Upper lobe of left lung (tissue), 6 donors: ENCODE measurements around the gene AP3B2. TPM values are rescaled to one million over a fixed set of nuclear protein-coding genes. Genes with fewer than 3 reads are reported as not detected.

Experiments used
- ATAC-seq, 2 donors: fragments of 200-7000 bp; cut with Tn5 transposase; one replicate each; pipeline ENCODE4 v1.9.1; 2022; ENCODE audit warnings: mild to moderate bottlenecking in 2 of 2, moderate library complexity in 2 of 2; ENCODE audit not compliant: low FRiP score in 2 of 2
- DNase-seq, 2 donors: peaks; one replicate each; pipeline ENCODE4 v3.0.0-alpha.2; 2019 to 2020
- H3K27ac ChIP-seq, 4 donors: fragments of 200-600 bp; sonication (generic); one replicate each; pipeline ENCODE4 v1.5.1; 2016 to 2019
- H3K27me3 ChIP-seq, 4 donors: fragments of 200-600 bp; sonication (generic); one replicate each; pipeline ENCODE4 v1.5.1; 2017 to 2019
- H3K36me3 ChIP-seq, 4 donors: fragments of 200-600 bp; sonication (generic); one replicate each; pipeline ENCODE4 v1.5.1; 2016 to 2019
- H3K4me1 ChIP-seq, 4 donors: fragments of 200-600 bp; sonication (generic); one replicate each; pipeline ENCODE4 v1.5.1; 2018 to 2019
- H3K4me3 ChIP-seq, 4 donors: fragments of 200-600 bp; sonication (generic); one replicate each; pipeline ENCODE4 v1.5.1; 2017 to 2019; ENCODE audit warnings: mild to moderate bottlenecking in 2 of 4, moderate library complexity in 1 of 4
- H3K9me3 ChIP-seq, 4 donors: fragments of 200-600 bp; sonication (generic); one replicate each; pipeline ENCODE4 v1.5.1; 2018 to 2019
- EP300 ChIP-seq, 4 donors: sonication (generic); formaldehyde crosslinking; IDR thresholded peaks; one replicate each; pipeline ENCODE4 v1.5.1; 2017; ENCODE audit warnings: antibody characterized with exemption in 4 of 4, control low read depth in 2 of 4
- POLR2A ChIP-seq, 4 donors: fragments of 450-650 bp; IDR thresholded peaks; one replicate each; pipeline ENCODE4 v1.5.1; 2016 to 2017; ENCODE audit warnings: antibody characterized with exemption in 4 of 4, mild to moderate bottlenecking in 2 of 4
- POLR2AphosphoS5 ChIP-seq, 2 donors: sonication (generic); formaldehyde crosslinking; IDR thresholded peaks; one replicate each; pipeline ENCODE4 v1.5.1; 2017; ENCODE audit warnings: antibody characterized with exemption in 2 of 2
- WGBS, 2 donors: methylation state at CpG; one replicate each; pipeline ENCODE4 v1.1.5; 2017 to 2018; 5-methylcytosine and 5-hydroxymethylcytosine counted together
- total RNA-seq, 6 donors: library from RNA; depleted of rRNA in 4 of 6; stranded (reverse); fragments of >200 nt in 4 of 6; gene quantifications; one replicate each; pipeline versions ENCODE4 v1.1.0 to v1.2.1, GENCODE V29; 2016 to 2021
- TF ChIP-seq, protein P1 (sequence below), 6 experiments: fragments of 450-650 bp in 4 of 6; fragments of 200-600 bp in 2 of 6; sonication (generic) in 2 of 6; IDR thresholded peaks; one replicate each; pipeline ENCODE4 v1.5.1; 2016 to 2019; ENCODE audit warnings: antibody characterized with exemption in 6 of 6
- donor health status: DM: no; HTN: no; CAD: no; lungs with moderate emphysema.
- donor health status: DM: no; HTN: yes; CAD: no; lungs with severe emphysema.

AP3B2 gene
- total RNA-seq, 6 donors from 2014 or later: 0.39 to 25.1 (median 3.8) TPM

DNA sequence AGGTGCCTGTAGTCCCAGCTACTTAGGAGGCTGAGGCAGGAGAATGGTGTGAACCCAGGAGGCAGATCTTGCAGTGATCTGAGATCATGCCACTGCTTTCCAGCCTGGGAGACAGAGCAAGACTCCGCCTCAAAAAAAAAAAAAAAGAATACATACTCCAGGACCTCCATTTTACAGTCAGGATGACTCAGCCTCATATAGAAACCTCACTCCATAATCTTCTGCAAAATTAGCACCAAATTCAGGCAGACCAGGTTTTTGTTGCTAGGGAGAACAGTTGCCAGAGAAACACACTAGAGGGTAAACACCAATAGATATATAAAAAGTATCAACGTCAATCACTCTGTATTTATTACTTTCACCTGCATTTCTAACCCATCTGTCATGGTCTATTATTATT is 28.3 kb upstream of the AP3B2 start:
- no peak for DNase-seq
- no peak for TF ChIP-seq POLR2A (IDR thresholded peaks at IDR 0.05)
- TF ChIP-seq EP300 (IDR thresholded peaks at IDR 0.05): no peak
- TF ChIP-seq, protein P1, sequence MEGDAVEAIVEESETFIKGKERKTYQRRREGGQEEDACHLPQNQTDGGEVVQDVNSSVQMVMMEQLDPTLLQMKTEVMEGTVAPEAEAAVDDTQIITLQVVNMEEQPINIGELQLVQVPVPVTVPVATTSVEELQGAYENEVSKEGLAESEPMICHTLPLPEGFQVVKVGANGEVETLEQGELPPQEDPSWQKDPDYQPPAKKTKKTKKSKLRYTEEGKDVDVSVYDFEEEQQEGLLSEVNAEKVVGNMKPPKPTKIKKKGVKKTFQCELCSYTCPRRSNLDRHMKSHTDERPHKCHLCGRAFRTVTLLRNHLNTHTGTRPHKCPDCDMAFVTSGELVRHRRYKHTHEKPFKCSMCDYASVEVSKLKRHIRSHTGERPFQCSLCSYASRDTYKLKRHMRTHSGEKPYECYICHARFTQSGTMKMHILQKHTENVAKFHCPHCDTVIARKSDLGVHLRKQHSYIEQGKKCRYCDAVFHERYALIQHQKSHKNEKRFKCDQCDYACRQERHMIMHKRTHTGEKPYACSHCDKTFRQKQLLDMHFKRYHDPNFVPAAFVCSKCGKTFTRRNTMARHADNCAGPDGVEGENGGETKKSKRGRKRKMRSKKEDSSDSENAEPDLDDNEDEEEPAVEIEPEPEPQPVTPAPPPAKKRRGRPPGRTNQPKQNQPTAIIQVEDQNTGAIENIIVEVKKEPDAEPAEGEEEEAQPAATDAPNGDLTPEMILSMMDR (IDR thresholded peaks at IDR 0.05): no peak
- no peak for TF ChIP-seq POLR2AphosphoS5 (IDR thresholded peaks at IDR 0.05)

DNA sequence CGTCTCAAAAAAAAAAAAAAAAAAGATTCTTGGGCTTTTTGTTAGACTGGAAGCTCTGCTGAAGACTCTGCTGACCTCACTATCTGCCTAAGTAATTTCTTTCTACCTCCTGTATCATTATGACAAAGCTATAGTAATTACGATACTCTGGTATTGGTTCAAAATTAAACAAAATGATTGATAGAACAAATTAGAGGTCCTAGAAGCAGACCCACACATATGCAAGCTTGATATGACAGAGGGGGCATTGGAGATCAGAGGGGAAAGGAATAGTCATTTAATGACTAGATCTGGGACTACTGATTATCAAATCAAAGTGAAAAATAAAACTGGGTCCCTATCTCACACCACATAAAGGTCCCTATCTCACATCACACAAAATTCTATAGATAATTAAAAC is 21.9 kb upstream of the AP3B2 start:
- no peak overlapping the region for H3K27ac ChIP-seq
- H3K4me1 ChIP-seq: no peaks in the 10 kb centered on the region
- H3K9me3 ChIP-seq: no peaks in the 10 kb centered on the region
- no peak for TF ChIP-seq POLR2A (IDR thresholded peaks at IDR 0.05)
- no peak for TF ChIP-seq POLR2AphosphoS5 (IDR thresholded peaks at IDR 0.05)
- no peak for TF ChIP-seq EP300 (IDR thresholded peaks at IDR 0.05)
- WGBS, 2 donors: 77 to 79% methylated on average over 2 of the region's 2 CpGs
- H3K4me3 ChIP-seq: no peak overlapping the region
- no peak for DNase-seq
- H3K27me3 ChIP-seq: no peaks in the 10 kb centered on the region
- ATAC-seq: no peak
- H3K36me3 ChIP-seq: no peaks in the 10 kb centered on the region

More for the DNA sequence above, 28.3 kb upstream of the AP3B2 start:
- no peaks in the 10 kb centered on the region for H3K9me3 ChIP-seq
- no peaks in the 10 kb centered on the region for H3K27me3 ChIP-seq
- no peak overlapping the region for H3K27ac ChIP-seq
- no peak for ATAC-seq
- no peaks in the 10 kb centered on the region for H3K4me1 ChIP-seq
- H3K4me3 ChIP-seq: no peak overlapping the region
- H3K36me3 ChIP-seq: peaks cover 0 to 2% (median 1%) of the 10 kb centered on the region in 4 donors
- 91 to 98% methylated on average over 2 of the region's 2 CpGs for WGBS, 2 donors

DNA sequence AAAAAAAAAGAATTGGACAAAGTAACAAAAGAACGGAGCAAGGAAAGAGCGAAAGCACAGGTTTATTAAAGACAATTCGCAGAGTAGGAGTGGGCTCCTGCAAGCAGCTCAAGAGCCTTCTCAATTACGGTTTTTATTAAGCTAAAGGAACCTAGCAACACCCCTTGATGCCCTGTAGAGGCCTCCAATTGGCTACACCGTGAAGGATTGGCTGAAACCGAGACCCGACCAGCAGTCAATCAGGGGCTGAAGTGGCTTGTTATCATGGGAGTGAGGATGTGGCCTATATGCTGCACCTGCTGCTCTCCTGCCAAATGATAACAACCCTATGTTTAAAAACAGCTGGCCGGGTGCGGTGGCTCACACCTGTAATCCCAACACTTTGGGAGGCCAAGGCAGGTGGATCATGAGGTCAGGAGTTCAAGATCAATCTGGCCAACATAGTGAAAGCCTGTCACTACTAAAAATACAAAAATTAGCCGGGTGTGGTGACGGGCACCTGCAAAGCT is 20.4 kb upstream of the AP3B2 start:
- 87 to 91% methylated on average over 11 of the region's 11 CpGs for WGBS, 2 donors
- H3K27ac ChIP-seq: no peak overlapping the region
- DNase-seq: no peak

GRCh38 chr15:82726816-82727215 is 17.1 kb upstream of the AP3B2 start:
- DNase-seq (peak in 1 of 2 donors; percentile 34), ATAC-seq (peak; percentile 16 to 34)
- Histone ChIP-seq H3K4me1 (no peaks in the 10 kb centered on the region), H3K27ac (no peak overlapping the region), H3K4me3 (no peak overlapping the region), H3K9me3 (no peaks in the 10 kb centered on the region), H3K27me3 (no peaks in the 10 kb centered on the region), H3K36me3 (no peaks in the 10 kb centered on the region)
- 93 to 100% methylated on average over 3 to 7 of the region's 10 CpGs for WGBS, 2 donors
- TF ChIP-seq, protein P1 (IDR thresholded peaks at IDR 0.05): no peak

More for the DNA sequence above, 20.4 kb upstream of the AP3B2 start:
- TF ChIP-seq EP300 (IDR thresholded peaks at IDR 0.05) (no peak), POLR2AphosphoS5 (IDR thresholded peaks at IDR 0.05) (no peak), POLR2A (IDR thresholded peaks at IDR 0.05) (no peak)
- TF ChIP-seq, protein P1 (IDR thresholded peaks at IDR 0.05): no peak
- no peak overlapping the region for H3K4me3 ChIP-seq
- H3K4me1 ChIP-seq: no peaks in the 10 kb centered on the region
- no peaks in the 10 kb centered on the region for H3K36me3 ChIP-seq
- H3K27me3 ChIP-seq: no peaks in the 10 kb centered on the region
- no peaks in the 10 kb centered on the region for H3K9me3 ChIP-seq
- no peak for ATAC-seq

DNA sequence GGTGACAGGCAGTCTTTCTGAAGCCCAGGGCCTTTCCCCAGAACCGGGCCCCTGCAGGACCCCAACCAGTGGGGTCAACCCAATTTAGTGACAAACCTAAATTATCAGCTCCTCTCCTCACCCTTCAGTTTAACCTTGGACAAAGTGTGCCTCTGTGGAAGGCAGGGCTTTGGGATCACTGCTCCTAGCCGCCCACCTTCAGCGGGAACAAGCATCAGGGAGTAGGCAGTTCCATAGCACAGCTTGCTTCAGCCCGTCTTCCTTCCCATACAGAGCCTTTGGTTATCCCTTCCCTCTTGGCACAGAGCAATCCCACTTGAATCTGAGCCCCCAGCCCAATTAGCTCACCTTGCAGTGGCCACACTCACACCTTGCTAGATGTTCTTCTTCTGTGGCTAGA is 5.3 kb upstream of the AP3B2 start:
- Histone ChIP-seq H3K36me3 (no peaks in the 10 kb centered on the region), H3K27ac (no peak overlapping the region), H3K4me3 (no peak overlapping the region), H3K4me1 (peaks cover 3 to 5% (median 4%) of the 10 kb centered on the region in 4 donors), H3K27me3 (no peaks in the 10 kb centered on the region), H3K9me3 (no peaks in the 10 kb centered on the region)
- TF ChIP-seq, protein P1 (IDR thresholded peaks at IDR 0.05): no peak
- no peak for TF ChIP-seq POLR2A (IDR thresholded peaks at IDR 0.05)
- ATAC-seq (no peak), DNase-seq (no peak)
- 92 to 95% methylated on average over 3 to 4 of the region's 4 CpGs for WGBS, 2 donors
